HL-60 (cell line): ENCODE results near the gene CALHM6.

Experiments used
- DNase-seq, 2 experiments: peaks; one replicate each; pipeline ENCODE4 v3.0.0-alpha.2; 2010 to 2020; ENCODE audit warnings: low read depth in 1 of 2, low spot score in 1 of 2
- H3K27ac ChIP-seq: fragments of 250-450 bp; sonication (Bioruptor Pico); replicated peaks from 2 replicates; pipeline ENCODE4 v1.5.1; 2020; ENCODE audit warnings: mild to moderate bottlenecking, moderate library complexity
- H3K27me3 ChIP-seq: fragments of 250-450 bp; sonication (Bioruptor Pico); 2 replicates; pipeline ENCODE4 v1.5.1; 2021; ENCODE audit warnings: mild to moderate bottlenecking, moderate library complexity; ENCODE audit not compliant: insufficient read depth, poor library complexity, severe bottlenecking
- H3K4me3 ChIP-seq: replicated peaks from 2 replicates; pipeline ENCODE4 v1.5.1; 2011; ENCODE audit warnings: mild to moderate bottlenecking, control low read depth, low read length; ENCODE audit not compliant: insufficient read depth
- CTCF ChIP-seq: IDR thresholded peaks from one replicate; pipeline ENCODE4 v1.5.1; 2011; ENCODE audit warnings: low read length, control low read depth, inconsistent platforms; ENCODE audit not compliant: insufficient read depth
- GABPA ChIP-seq: IDR thresholded peaks from 2 replicates; pipeline ENCODE4 v1.6.1; 2012; ENCODE audit warnings: low read depth
- POLR2AphosphoS5 ChIP-seq: IDR thresholded peaks from 2 replicates; pipeline ENCODE4 v1.6.1; 2012; ENCODE audit warnings: low read depth
- REST ChIP-seq: IDR thresholded peaks from 2 replicates; pipeline ENCODE4 v1.6.1; 2012; ENCODE audit warnings: low read depth; ENCODE audit not compliant: insufficient replicate concordance
- SPI1 ChIP-seq: IDR thresholded peaks from 2 replicates; pipeline ENCODE4 v1.6.1; 2012; ENCODE audit warnings: low read depth, mild to moderate bottlenecking, borderline replicate concordance

Gene CALHM6

GRCh38 chr6:116433206-116433712 lies 27.9 kb upstream of the CALHM6 start:
- no peak overlapping the region for H3K27ac ChIP-seq
- no peak for DNase-seq
- TF ChIP-seq REST (no peak), CTCF (no peak), GABPA (no peak), SPI1 (no peak), POLR2AphosphoS5 (no peak)
- H3K4me3 ChIP-seq = no peak overlapping the region
- H3K27me3 ChIP-seq = no peaks in the 10 kb centered on the region

- H3K27ac ChIP-seq = no peak overlapping the region
- TF ChIP-seq SPI1 (no peak), POLR2AphosphoS5 (no peak), GABPA (no peak), CTCF (no peak), REST (no peak)
- no peaks in the 10 kb centered on the region for H3K27me3 ChIP-seq
- H3K4me3 ChIP-seq = no peak overlapping the region
- DNase-seq = no peak
Observed at GRCh38 chr6:116434056-116434725, 27.0 kb upstream of the CALHM6 start.

- no peak for DNase-seq
- no peak for TF ChIP-seq SPI1
- no peak for TF ChIP-seq CTCF
- Histone ChIP-seq H3K27me3 (no peaks in the 10 kb centered on the region), H3K27ac (no peak overlapping the region), H3K4me3 (no peak overlapping the region)
Observed at GRCh38 chr6:116436586-116436985, 24.6 kb upstream of the CALHM6 start.

GRCh38 chr6:116437656-116438055 lies 23.5 kb upstream of the CALHM6 start:
- no peak overlapping the region for H3K27ac ChIP-seq
- H3K27me3 ChIP-seq = no peaks in the 10 kb centered on the region
- TF ChIP-seq POLR2AphosphoS5 = no peak
- no peak for TF ChIP-seq CTCF
- TF ChIP-seq GABPA = no peak
- no peak for TF ChIP-seq SPI1
- TF ChIP-seq REST = no peak
- DNase-seq = no peak
- no peak overlapping the region for H3K4me3 ChIP-seq
